Liver (tissue), 3 donors: ENCODE results near the gene MDN1.

ENCODE experiments used
- CTCF ChIP-seq: fragments of 150-350 bp; IDR thresholded peaks from 2 replicates; pipeline ENCODE4 v1.5.1; 2017; ENCODE audit warnings: improper control_type of control experiment, low read depth, low read length; ENCODE audit not compliant: missing input control
- EGR1 ChIP-seq, 2 donors: IDR thresholded peaks; 2 replicates each; pipeline ENCODE4 v1.6.1; 2016 to 2018; ENCODE audit warnings: antibody characterized with exemption in 2 of 2, low read depth in 2 of 2
- MAX ChIP-seq: IDR thresholded peaks from 2 replicates; pipeline ENCODE4 v1.6.1; 2016; ENCODE audit warnings: antibody characterized with exemption
- RAD21 ChIP-seq, 2 donors: IDR thresholded peaks; 2 replicates each; pipeline ENCODE4 v1.6.1; 2016; ENCODE audit warnings: antibody characterized with exemption in 2 of 2, mild to moderate bottlenecking in 2 of 2
- REST ChIP-seq: IDR thresholded peaks from 2 replicates; pipeline ENCODE4 v1.6.1; 2016; ENCODE audit warnings: antibody characterized with exemption, mild to moderate bottlenecking
- TAF1 ChIP-seq: conservative IDR thresholded peaks from 2 replicates; pipeline ENCODE4 v1.6.1; 2016; ENCODE audit warnings: antibody characterized with exemption, mild to moderate bottlenecking
- ZBTB33 ChIP-seq: IDR thresholded peaks from 2 replicates; pipeline ENCODE4 v1.6.1; 2016; ENCODE audit warnings: antibody characterized with exemption
- donor health status: healthy.
- donor health status: healthy.

GRCh38 chr6:89727501-89727900, 92.1 kb downstream of the MDN1 start:
- TF ChIP-seq CTCF (no peak), REST (no peak), MAX (no peak), TAF1 (no peak), ZBTB33 (no peak), EGR1 (IDR thresholded peaks at IDR 0.05; ENCODE audit: low read depth in 2 of 2) (no peak), RAD21 (IDR thresholded peaks at IDR 0.05) (no peak)
